ENCODE results near the gene LDLRAD1. TPM values are rescaled to one million over a fixed set of nuclear protein-coding genes. Genes with fewer than 3 reads are reported as not detected.

The LDLRAD1 gene, protein sequence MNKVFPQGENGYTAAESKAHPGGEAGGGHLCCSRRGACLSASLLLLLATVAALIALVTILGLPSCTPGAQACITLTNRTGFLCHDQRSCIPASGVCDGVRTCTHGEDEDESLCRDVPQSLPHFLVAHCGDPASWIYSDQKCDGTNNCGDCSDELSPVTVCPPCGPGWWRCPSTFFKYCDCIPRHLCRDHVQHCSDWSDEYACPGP
- not detected in 2 replicates for total RNA-seq

DNA sequence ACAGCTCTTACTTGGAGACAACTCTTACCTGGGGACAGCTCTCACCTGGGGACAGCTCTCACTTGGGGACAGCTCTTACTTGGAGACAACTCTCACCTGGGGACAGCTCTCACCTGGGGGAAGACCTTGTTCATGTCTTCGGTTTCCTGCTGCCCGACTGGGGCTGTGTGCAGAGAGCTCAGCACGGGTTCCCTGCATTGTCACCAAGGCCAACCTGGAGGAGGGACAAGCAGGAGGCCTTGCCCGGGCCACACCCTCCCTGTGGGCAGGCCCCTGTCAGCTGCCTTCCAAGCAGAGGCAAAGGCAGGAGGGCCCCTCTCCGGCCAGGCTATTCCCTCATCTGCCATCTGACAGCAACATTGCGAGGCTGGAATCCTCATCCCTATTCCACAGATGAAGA lies at the start of gene LDLRAD1:
LDLRAD1 (minus strand) TSS at position 208 of the 400 bp plus-strand sequence; CDS start at position 134, 74 bp downstream.
- H3K4me3 ChIP-seq (ENCODE audit: low read depth, low read length), result no peak within 1 kb of the TSS
- TF ChIP-seq, protein P1, sequence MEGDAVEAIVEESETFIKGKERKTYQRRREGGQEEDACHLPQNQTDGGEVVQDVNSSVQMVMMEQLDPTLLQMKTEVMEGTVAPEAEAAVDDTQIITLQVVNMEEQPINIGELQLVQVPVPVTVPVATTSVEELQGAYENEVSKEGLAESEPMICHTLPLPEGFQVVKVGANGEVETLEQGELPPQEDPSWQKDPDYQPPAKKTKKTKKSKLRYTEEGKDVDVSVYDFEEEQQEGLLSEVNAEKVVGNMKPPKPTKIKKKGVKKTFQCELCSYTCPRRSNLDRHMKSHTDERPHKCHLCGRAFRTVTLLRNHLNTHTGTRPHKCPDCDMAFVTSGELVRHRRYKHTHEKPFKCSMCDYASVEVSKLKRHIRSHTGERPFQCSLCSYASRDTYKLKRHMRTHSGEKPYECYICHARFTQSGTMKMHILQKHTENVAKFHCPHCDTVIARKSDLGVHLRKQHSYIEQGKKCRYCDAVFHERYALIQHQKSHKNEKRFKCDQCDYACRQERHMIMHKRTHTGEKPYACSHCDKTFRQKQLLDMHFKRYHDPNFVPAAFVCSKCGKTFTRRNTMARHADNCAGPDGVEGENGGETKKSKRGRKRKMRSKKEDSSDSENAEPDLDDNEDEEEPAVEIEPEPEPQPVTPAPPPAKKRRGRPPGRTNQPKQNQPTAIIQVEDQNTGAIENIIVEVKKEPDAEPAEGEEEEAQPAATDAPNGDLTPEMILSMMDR (conservative IDR thresholded peaks at IDR 0.05; ENCODE audit: low read depth, low read length), result no peak
- DNase-seq (ENCODE audit: low read depth), result no peak

DNA sequence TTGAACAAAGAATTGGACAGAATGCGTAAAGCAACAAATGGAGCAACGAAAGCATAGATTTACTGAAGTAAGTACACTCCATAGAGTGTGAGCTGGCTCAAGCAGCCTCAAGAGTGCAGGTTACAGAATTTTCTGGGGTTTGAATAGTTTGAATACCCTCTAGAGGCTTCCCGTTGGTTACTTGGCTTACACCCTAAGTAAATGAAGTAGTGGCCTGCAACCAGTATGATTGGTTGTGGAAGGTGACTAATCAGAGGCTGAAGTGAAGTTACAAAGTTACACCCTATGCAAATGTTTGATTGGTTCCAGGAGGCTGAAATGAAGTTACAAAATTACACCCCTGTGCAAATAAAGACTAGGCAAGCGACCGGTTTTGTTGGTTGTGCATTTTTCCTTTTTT lies 46.3 kb upstream of the LDLRAD1 start:
- TF ChIP-seq, protein P1 (conservative IDR thresholded peaks at IDR 0.05; ENCODE audit: low read depth, low read length), result no peak

DNA sequence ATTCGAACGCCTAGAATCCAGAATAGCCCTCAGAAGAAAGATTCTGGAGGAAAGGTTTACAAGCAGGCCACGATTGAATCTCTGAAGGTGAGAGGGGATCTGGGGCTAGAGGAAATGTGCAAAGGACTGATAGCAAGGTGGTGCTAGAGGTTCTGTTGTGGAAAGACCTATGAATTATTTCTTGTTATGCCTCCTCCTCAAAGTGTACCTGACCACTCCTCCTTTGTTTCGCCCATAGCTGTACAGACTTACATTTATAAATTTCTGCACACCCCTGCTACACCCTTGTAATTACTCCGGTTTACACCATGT lies 36.4 kb upstream of the LDLRAD1 start:
- peak overlapping the region; percentile 92 for H3K4me3 ChIP-seq (ENCODE audit: low read depth, low read length)
- TF ChIP-seq, protein P1 (conservative IDR thresholded peaks at IDR 0.05; ENCODE audit: low read depth, low read length), result no peak
- DNase-seq (ENCODE audit: low read depth), result no peak

More for the DNA sequence above, 46.3 kb upstream of the LDLRAD1 start:
- DNase-seq (ENCODE audit: low read depth), result no peak
- H3K4me3 ChIP-seq (ENCODE audit: low read depth, low read length), result no peak overlapping the region

GRCh38 chr1:54053745-54054437 lies 35.9 kb upstream of the LDLRAD1 start:
- TF ChIP-seq, protein P1 (conservative IDR thresholded peaks at IDR 0.05; ENCODE audit: low read depth, low read length), result no peak
- peak overlapping the region; percentile 92 for H3K4me3 ChIP-seq (ENCODE audit: low read depth, low read length)
- no peak for DNase-seq (ENCODE audit: low read depth)

DNA sequence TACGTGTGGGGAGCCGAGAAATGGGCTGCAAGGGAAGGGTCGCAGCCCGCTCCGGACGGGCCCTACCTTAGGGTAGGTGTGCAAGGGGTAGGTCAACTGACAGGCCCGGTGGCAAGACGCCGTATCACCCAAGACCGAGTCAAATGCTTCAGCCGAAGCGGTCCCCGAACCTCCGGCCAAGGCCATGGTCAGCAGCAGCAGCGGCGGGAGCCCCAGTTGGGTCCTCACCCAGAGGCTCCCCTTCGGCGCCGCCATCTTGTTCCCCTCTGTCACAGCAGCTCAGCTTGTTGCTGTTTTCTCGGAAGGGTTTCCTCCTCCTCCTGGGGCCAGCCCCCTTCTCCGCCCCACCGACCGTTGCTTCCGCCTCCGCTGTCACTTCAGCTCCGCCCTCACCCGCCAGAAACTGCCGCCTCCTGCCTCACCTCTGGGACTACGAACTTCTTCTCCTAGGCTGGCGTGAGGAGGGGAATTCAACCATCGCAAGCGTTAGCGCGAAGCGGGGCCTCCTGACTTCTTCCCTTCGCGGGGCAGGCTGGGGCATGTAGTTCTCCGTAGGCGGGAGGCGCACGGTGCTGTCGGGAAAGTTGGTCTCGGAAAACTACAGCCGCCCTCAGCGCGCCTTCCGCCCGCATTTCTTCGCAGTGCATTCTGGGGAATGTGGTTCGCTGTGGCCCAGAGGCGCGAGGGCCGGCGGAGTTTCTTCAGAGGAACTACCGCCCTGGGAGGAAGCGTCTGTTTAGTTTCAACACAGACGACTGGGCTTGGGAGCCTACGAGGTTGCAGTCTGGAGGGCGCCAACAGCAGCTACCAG lies 35.2 kb upstream of the LDLRAD1 start, which contains the start of the genes TCEANC2 and TMEM59:
TCEANC2 (plus strand) TSS at position 675 of the 811 bp plus-strand sequence. CDS start 815 bp downstream, outside the sequence.
TMEM59 (minus strand) TSS at position 271 of the 811 bp plus-strand sequence; CDS start at position 255, 16 bp downstream.
- peak within 1 kb of the TSS; percentile 92 for H3K4me3 ChIP-seq (ENCODE audit: low read depth, low read length)
- DNase-seq (ENCODE audit: low read depth), result peak; percentile 91
- TF ChIP-seq, protein P1 (conservative IDR thresholded peaks at IDR 0.05; ENCODE audit: low read depth, low read length), result no peak

- TF ChIP-seq, protein P1 (conservative IDR thresholded peaks at IDR 0.05; ENCODE audit: low read depth, low read length), result no peak
- peak; percentile 33 for DNase-seq (ENCODE audit: low read depth)
- peak overlapping the region; percentile 92 for H3K4me3 ChIP-seq (ENCODE audit: low read depth, low read length)
Measured at GRCh38 chr1:54052431-54052933, 34.5 kb upstream of the LDLRAD1 start.

Measured in epithelial cell of proximal tubule (primary cell).